IPS-15b (cell line): ENCODE results near the gene EXOC1L.

Source experiments
- H3K27me3 ChIP-seq: one replicate; pipeline ENCODE4 v1.6.1; 2013; ENCODE audit warnings: low read length; ENCODE audit not compliant: control insufficient read depth, insufficient read depth
- H3K36me3 ChIP-seq: one replicate; pipeline ENCODE4 v1.6.1; 2013; ENCODE audit warnings: low read length; ENCODE audit not compliant: control insufficient read depth, insufficient read depth
- H3K4me1 ChIP-seq: one replicate; pipeline ENCODE4 v1.6.1; 2013; ENCODE audit warnings: mild to moderate bottlenecking, low read length; ENCODE audit not compliant: control insufficient read depth, insufficient read depth
- H3K4me3 ChIP-seq: one replicate; pipeline ENCODE4 v1.5.1; 2013; ENCODE audit warnings: low read depth, low read length
- H3K9ac ChIP-seq: one replicate; pipeline ENCODE4 v1.6.1; 2013; ENCODE audit warnings: low read depth, mild to moderate bottlenecking, low read length
- H3K9me3 ChIP-seq: one replicate; pipeline ENCODE4 v1.6.1; 2013; ENCODE audit warnings: mild to moderate bottlenecking, low read length; ENCODE audit not compliant: control insufficient read depth, insufficient read depth

The EXOC1L gene

DNA sequence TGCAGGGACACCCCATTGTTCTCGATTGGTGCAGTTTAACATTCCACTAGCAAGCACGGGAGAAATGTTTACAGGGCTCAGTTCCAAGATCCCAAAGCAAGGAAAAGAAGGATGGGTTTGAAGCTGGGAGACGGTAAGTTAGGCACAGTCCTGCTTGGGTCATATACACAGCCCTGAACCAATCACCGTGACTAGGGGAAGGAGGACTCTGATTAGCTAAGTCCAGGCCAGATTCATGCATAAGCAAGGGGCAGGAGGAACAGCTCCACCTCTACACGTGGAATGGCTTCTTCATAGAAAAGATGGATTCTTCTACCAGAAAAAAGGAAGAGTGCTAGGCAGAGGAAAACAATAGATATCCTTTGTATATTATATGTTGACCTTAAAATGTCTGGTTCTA, 11.0 kb upstream of the EXOC1L start:
- H3K36me3 ChIP-seq = no peaks in the 10 kb centered on the region
- H3K9ac ChIP-seq = no peak overlapping the region
- no peaks in the 10 kb centered on the region for H3K9me3 ChIP-seq
- H3K27me3 ChIP-seq = no peaks in the 10 kb centered on the region
- H3K4me1 ChIP-seq = no peaks in the 10 kb centered on the region
- H3K4me3 ChIP-seq = no peak overlapping the region

DNA sequence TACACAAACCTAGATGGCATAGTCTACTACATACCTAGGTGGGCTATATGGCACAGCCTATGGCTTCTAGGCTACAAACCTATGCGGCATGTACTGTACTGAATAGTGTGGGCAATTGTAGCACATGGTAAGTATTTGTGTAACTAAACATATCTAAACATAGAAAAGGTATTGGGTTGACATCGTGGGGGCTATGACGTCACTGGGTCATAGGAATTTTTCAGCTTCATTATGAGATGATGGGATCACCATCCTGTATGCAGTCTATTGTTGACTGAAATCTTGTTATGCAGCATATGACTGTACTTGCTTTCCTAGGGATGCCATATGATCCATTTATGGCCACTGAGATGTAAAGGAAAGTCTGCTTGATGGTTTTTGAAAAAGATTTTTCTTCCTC, 1.9 kb upstream of the EXOC1L start:
- Histone ChIP-seq H3K9ac (no peak overlapping the region), H3K27me3 (no peaks in the 10 kb centered on the region), H3K4me3 (no peak overlapping the region), H3K4me1 (no peaks in the 10 kb centered on the region), H3K36me3 (no peaks in the 10 kb centered on the region), H3K9me3 (no peaks in the 10 kb centered on the region)

DNA sequence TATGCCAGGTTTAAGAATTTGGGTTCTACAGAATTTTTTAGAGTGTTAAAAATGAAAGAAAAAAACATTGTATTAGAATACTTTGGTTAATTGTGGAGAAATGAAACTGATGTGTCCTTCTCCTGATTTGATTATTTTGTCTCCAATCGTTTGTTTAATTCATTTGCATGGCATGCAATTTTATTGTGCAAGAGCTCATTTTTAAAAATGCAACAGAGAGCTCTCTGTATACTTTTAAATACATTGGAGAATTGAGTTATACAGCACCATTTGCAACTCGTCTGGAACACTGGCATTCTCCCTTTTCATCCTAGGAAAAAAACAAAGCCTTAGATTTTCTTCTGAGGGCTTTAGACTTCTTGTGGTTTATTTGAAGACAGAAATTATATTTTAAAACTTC, 689 bp downstream of the EXOC1L start:
- no peak overlapping the region for H3K4me3 ChIP-seq
- no peaks in the 10 kb centered on the region for H3K9me3 ChIP-seq
- no peaks in the 10 kb centered on the region for H3K27me3 ChIP-seq
- H3K9ac ChIP-seq = no peak overlapping the region
- H3K4me1 ChIP-seq = no peaks in the 10 kb centered on the region
- no peaks in the 10 kb centered on the region for H3K36me3 ChIP-seq

DNA sequence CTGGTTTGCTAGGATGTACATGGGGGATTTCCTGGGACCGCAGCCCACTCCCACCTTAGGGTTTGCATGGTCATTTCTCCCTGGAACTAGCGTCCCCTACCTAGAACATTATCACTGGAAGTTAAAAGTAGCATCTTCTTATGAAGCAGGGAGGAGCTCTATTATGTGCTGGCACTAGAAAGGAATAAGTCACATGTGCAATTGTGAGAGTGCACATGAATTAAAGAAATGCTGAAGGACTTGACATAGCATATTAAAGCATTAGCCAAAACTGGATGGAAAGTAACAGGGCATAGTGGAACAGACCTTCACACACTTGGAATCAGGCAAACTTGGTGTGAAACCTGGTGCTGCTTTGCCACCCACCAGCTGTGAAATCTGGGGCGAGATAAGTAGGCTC, 2.7 kb downstream of the EXOC1L start:
- Histone ChIP-seq H3K36me3 (no peaks in the 10 kb centered on the region), H3K9me3 (no peaks in the 10 kb centered on the region), H3K9ac (no peak overlapping the region), H3K27me3 (no peaks in the 10 kb centered on the region), H3K4me1 (no peaks in the 10 kb centered on the region), H3K4me3 (no peak overlapping the region)

DNA sequence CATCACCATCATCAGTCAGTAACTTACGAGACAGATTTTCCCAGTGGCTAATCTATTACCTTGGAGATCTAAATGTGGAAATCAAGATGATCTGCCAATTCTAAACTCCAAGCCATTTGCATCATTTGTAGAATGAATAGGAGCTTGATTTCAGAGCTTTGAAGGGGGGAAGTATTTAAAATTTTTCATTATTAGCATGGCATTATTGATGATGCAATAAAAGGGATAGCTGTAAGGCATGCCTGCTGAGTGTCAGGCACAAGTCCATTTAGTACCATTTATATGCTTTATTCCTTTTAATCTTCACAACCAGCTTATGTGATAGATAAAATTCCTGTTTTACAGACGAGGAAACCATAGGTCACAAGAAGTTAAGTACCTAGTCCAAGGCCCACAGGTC, 5.3 kb downstream of the EXOC1L start:
- Histone ChIP-seq H3K36me3 (no peaks in the 10 kb centered on the region), H3K9me3 (no peaks in the 10 kb centered on the region), H3K4me1 (no peaks in the 10 kb centered on the region), H3K27me3 (no peaks in the 10 kb centered on the region), H3K9ac (no peak overlapping the region), H3K4me3 (no peak overlapping the region)

DNA sequence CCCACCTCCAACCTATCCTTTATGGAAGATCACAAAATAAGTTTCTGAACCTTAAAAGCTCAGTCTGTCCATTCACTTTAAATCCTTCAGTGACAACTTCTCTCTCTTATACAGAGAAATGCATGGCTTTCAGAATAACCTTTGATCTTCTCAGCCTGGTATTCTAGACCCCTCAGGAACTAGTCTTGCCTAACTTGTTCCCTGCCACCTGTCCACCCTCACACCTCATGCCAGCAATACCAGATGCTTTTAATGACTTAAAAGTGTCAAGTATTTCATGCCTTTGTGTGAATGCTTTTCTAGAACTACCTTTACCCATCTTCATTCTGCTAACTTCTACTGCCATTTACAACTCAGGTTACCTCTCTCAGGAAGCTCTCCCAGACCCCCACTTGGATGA, 7.4 kb downstream of the EXOC1L start:
- Histone ChIP-seq H3K27me3 (no peaks in the 10 kb centered on the region), H3K9ac (no peak overlapping the region), H3K4me3 (no peak overlapping the region), H3K36me3 (no peaks in the 10 kb centered on the region), H3K9me3 (no peaks in the 10 kb centered on the region), H3K4me1 (no peaks in the 10 kb centered on the region)

DNA sequence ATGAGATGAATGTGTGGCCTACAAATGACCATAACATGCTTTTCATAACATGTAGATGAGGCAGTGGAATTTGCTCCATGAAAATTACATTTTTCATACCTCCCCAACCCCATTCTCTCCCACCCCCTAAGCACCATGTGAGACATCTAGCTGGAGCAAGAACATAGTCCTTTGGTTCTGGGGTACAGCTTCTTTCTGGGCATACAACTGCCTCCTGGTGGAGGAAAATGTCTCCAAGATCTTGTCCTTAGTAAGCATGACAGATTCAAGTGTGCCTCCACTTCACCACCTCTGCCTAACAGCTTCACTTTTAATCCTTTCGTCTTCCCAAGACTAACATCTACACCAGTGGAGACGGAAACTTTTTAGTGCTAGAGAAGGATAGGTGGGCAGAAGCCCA, 8.0 kb downstream of the EXOC1L start:
- no peaks in the 10 kb centered on the region for H3K4me1 ChIP-seq
- H3K36me3 ChIP-seq = no peaks in the 10 kb centered on the region
- no peaks in the 10 kb centered on the region for H3K9me3 ChIP-seq
- H3K4me3 ChIP-seq = no peak overlapping the region
- H3K27me3 ChIP-seq = no peaks in the 10 kb centered on the region
- H3K9ac ChIP-seq = no peak overlapping the region

DNA sequence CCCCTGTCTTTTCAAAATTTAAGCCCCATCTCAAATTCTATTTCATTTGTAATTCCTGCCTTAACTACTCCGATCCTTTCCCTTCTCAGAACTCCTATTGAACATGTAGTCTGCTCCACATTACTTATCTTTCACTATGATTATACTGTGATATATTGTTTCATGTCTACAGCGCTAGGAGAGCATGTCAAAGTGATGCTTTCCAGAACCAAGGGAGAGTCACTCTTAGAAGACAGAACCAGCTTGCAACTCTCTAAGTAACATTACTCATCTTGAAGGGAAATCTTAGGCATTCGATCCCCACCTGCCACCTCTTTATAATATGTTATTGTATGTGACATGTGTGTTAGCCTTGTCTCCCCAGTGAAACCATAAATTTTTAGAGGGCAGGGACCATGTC, 10.5 kb downstream of the EXOC1L start:
- H3K4me3 ChIP-seq = no peak overlapping the region
- no peaks in the 10 kb centered on the region for H3K9me3 ChIP-seq
- H3K36me3 ChIP-seq = no peaks in the 10 kb centered on the region
- H3K4me1 ChIP-seq = no peaks in the 10 kb centered on the region
- H3K9ac ChIP-seq = no peak overlapping the region
- H3K27me3 ChIP-seq = no peaks in the 10 kb centered on the region

DNA sequence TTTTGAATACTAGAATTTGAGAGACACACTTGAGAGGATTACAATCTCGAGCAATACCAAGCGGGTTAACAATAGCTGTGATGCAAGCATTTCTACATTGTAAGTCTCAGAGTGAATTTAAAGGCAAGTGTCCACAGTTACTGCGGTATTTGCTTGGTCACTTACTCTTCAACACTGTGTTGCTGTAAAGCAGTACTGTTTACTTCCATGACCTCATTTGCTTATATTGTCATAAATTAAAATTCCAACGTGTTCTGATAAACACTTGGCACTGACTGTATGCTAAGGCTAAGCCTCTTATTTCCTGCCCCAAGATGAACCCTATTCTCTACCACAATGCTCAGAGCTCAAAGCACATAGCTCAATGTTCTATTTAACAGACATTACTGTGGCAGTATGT, 11.1 kb downstream of the EXOC1L start:
- H3K9me3 ChIP-seq = no peaks in the 10 kb centered on the region
- no peaks in the 10 kb centered on the region for H3K27me3 ChIP-seq
- no peak overlapping the region for H3K9ac ChIP-seq
- H3K4me1 ChIP-seq = no peaks in the 10 kb centered on the region
- H3K36me3 ChIP-seq = no peaks in the 10 kb centered on the region
- no peak overlapping the region for H3K4me3 ChIP-seq

DNA sequence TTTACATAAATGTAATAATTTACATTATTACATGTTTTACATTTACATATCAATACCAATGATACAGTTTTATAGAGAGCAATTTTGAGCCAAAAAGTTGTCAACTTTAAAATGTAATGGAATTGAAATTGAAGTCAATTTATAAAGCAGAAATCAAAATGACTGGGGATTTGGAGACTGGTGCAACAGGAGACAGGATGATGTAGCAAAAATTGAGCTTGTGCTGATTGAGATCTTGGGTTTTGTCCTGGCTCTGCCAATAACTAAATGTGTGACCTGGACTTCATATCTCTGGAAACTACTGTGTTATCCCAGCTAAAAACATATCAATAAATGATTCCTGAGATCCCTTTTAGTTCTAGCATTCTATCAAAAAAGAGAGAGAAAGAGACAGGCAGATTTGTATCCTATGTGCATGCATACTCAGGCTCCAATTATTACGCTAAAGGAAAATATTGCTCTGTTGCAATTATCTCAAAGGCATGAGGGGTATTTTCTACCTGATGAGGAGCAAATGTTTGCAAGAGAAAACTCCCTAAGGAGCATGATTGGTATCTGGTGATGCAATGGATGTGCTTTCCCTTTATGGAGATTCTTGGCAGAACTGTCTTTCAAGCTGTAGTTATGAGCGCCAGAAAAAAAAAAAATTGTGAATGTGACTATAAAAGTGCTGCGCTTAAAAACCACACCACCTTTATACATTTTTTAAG, 14.7 kb downstream of the EXOC1L start:
- Histone ChIP-seq H3K27me3 (no peaks in the 10 kb centered on the region), H3K9me3 (no peaks in the 10 kb centered on the region), H3K36me3 (no peaks in the 10 kb centered on the region), H3K9ac (no peak overlapping the region), H3K4me3 (no peak overlapping the region), H3K4me1 (no peaks in the 10 kb centered on the region)

DNA sequence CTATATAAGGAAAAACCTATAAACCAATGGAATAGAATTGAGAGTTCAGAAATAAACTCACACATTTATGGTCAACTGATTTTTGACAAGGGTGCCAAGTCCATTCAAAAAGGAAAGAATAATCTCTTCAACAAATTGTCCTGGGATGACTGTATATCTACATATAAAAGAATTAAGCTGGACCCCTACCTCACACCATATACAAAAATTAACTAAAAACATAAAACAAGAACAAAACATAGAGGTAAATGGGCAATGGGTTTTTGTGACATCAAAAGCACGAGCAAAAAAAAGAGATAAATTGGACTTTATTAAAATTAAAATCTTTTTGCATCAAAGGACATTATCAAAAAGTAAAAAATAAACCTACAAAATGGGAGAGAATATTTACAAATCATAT, 18.3 kb downstream of the EXOC1L start:
- H3K4me1 ChIP-seq = no peaks in the 10 kb centered on the region
- H3K4me3 ChIP-seq = no peak overlapping the region
- H3K9me3 ChIP-seq = no peaks in the 10 kb centered on the region
- H3K36me3 ChIP-seq = no peaks in the 10 kb centered on the region
- no peak overlapping the region for H3K9ac ChIP-seq
- no peaks in the 10 kb centered on the region for H3K27me3 ChIP-seq

DNA sequence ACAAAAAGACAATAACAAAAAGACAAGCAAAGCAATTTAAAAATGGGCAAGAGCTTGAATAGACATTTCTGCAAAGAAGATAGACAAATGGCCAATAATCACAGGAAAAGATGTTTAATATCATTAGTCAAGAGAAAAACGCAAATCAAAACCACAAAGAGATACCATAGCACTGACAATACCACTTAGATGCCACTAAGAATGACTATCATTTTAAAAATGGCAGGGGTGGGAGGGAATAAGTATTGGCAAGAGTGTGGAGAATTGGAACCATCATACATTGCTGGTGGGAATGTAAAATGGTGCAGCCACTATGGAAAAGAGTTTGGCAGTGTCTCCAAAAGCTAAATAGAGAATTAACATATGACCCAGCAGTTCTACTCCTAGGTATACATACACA, 18.8 kb downstream of the EXOC1L start:
- Histone ChIP-seq H3K4me3 (no peak overlapping the region), H3K4me1 (no peaks in the 10 kb centered on the region)

More for the DNA sequence above, 18.8 kb downstream of the EXOC1L start:
- Histone ChIP-seq H3K9ac (no peak overlapping the region), H3K9me3 (no peaks in the 10 kb centered on the region), H3K27me3 (no peaks in the 10 kb centered on the region), H3K36me3 (no peaks in the 10 kb centered on the region)
